Osteoblast (primary cell): Measurements from ENCODE around the gene A2M. TPM values are rescaled to one million over a fixed set of nuclear protein-coding genes. Genes with fewer than 3 reads are reported as not detected.

Experiments
- DNase-seq: peaks from one replicate; pipeline ENCODE4 v3.0.0; 2011; ENCODE audit warnings: low spot score, mixed read lengths; ENCODE audit not compliant: insufficient read length; ENCODE audit errors: missing footprints
- H2AFZ ChIP-seq: 2 replicates; pipeline ENCODE4 v1.6.0; 2011; ENCODE audit warnings: mild to moderate bottlenecking, low read length
- H3K27ac ChIP-seq: 2 replicates; pipeline ENCODE4 v1.5.1; 2011; ENCODE audit warnings: mild to moderate bottlenecking, low read depth, low read length, moderate library complexity
- H3K27me3 ChIP-seq: 2 replicates; pipeline ENCODE4 v1.6.0; 2012; ENCODE audit warnings: mild to moderate bottlenecking, control low read depth, inconsistent platforms, low read length, moderate library complexity; ENCODE audit not compliant: insufficient read depth
- H3K36me3 ChIP-seq: 2 replicates; pipeline ENCODE4 v1.5.1; 2011; ENCODE audit warnings: mild to moderate bottlenecking, low read length, control low read depth, moderate library complexity; ENCODE audit not compliant: insufficient read depth
- H3K4me1 ChIP-seq: 2 replicates; pipeline ENCODE4 v1.5.1; 2011; ENCODE audit warnings: mild to moderate bottlenecking, low read length, control low read depth, moderate library complexity; ENCODE audit not compliant: insufficient read depth
- H3K4me2 ChIP-seq: 2 replicates; pipeline ENCODE4 v1.6.0; 2011; ENCODE audit warnings: mild to moderate bottlenecking, low read length; ENCODE audit not compliant: insufficient read depth
- H3K4me3 ChIP-seq: fragments of 200-600 bp; sonication (generic); 3 replicates; pipeline ENCODE4 v1.5.1; 2012; ENCODE audit warnings: mild to moderate bottlenecking, low read length, inconsistent platforms; ENCODE audit not compliant: insufficient read depth
- H3K79me2 ChIP-seq: 2 replicates; pipeline ENCODE4 v1.6.0; 2012; ENCODE audit warnings: mild to moderate bottlenecking, low read length, control low read depth, inconsistent platforms; ENCODE audit not compliant: insufficient read depth
- H3K9me3 ChIP-seq: 2 replicates; pipeline ENCODE4 v1.5.1; 2011; ENCODE audit warnings: low read depth, low read length, control low read depth
- H4K20me1 ChIP-seq: 2 replicates; pipeline ENCODE4 v1.6.0; 2012; ENCODE audit warnings: mild to moderate bottlenecking, low read length, control low read depth; ENCODE audit not compliant: insufficient read depth
- CTCF ChIP-seq: IDR thresholded peaks from 2 replicates; pipeline ENCODE4 v1.5.1; 2011; ENCODE audit warnings: mild to moderate bottlenecking, low read depth, low read length, moderate library complexity; ENCODE audit errors: extremely low read depth
- total RNA-seq: library from RNA; depleted of rRNA; stranded (reverse); fragments of >200 nt; gene quantifications from 2 replicates; pipeline ENCODE4 v1.2.3, GENCODE V29; 2012

A2M gene
- total RNA-seq, 1 donor = 2.2 TPM

- H3K4me1 ChIP-seq = no peaks in the 10 kb centered on the region
- H2AFZ ChIP-seq = no peak overlapping the region
- H3K4me2 ChIP-seq = no peak overlapping the region
- TF ChIP-seq CTCF = no peak
- no peaks in the 10 kb centered on the region for H3K27me3 ChIP-seq
- no peaks in the 10 kb centered on the region for H3K9me3 ChIP-seq
- no peak overlapping the region for H3K27ac ChIP-seq
- H3K79me2 ChIP-seq = no peaks in the 10 kb centered on the region
- no peaks in the 10 kb centered on the region for H3K36me3 ChIP-seq
- no peak for DNase-seq
- no peaks in the 10 kb centered on the region for H4K20me1 ChIP-seq
- H3K4me3 ChIP-seq = no peak overlapping the region
Measured at GRCh38 chr12:9109213-9109522, 6.6 kb downstream of the A2M start.

GRCh38 chr12:9108504-9109212 is 7.1 kb downstream of the A2M start:
- TF ChIP-seq CTCF = no peak
- no peaks in the 10 kb centered on the region for H3K27me3 ChIP-seq
- no peaks in the 10 kb centered on the region for H4K20me1 ChIP-seq
- no peaks in the 10 kb centered on the region for H3K36me3 ChIP-seq
- no peak for DNase-seq
- H3K4me2 ChIP-seq = no peak overlapping the region
- no peak overlapping the region for H3K4me3 ChIP-seq
- H3K4me1 ChIP-seq = no peaks in the 10 kb centered on the region
- H3K79me2 ChIP-seq = no peaks in the 10 kb centered on the region
- no peaks in the 10 kb centered on the region for H3K9me3 ChIP-seq
- H3K27ac ChIP-seq = no peak overlapping the region
- H2AFZ ChIP-seq = no peak overlapping the region

GRCh38 chr12:9107542-9107873 is 8.2 kb downstream of the A2M start:
- Histone ChIP-seq H4K20me1 (no peaks in the 10 kb centered on the region), H3K4me1 (no peaks in the 10 kb centered on the region), H3K9me3 (no peaks in the 10 kb centered on the region), H3K4me3 (no peak overlapping the region), H3K4me2 (no peak overlapping the region), H3K36me3 (no peaks in the 10 kb centered on the region), H3K27ac (no peak overlapping the region), H3K27me3 (no peaks in the 10 kb centered on the region), H2AFZ (no peak overlapping the region), H3K79me2 (no peaks in the 10 kb centered on the region)
- no peak for TF ChIP-seq CTCF
- DNase-seq = no peak

- DNase-seq = no peak
- Histone ChIP-seq H3K27me3 (no peaks in the 10 kb centered on the region), H3K27ac (no peak overlapping the region), H3K4me1 (no peaks in the 10 kb centered on the region), H4K20me1 (no peaks in the 10 kb centered on the region), H3K79me2 (no peaks in the 10 kb centered on the region), H3K36me3 (no peaks in the 10 kb centered on the region), H3K9me3 (no peaks in the 10 kb centered on the region), H3K4me2 (no peak overlapping the region), H2AFZ (no peak overlapping the region), H3K4me3 (no peak overlapping the region)
- TF ChIP-seq CTCF = no peak
Measured at GRCh38 chr12:9106610-9107541, 8.8 kb downstream of the A2M start.
